ENCODE data around the gene NID1.

- TF ChIP-seq CTCF (IDR thresholded peaks at IDR 0.05), result no peak
- TF ChIP-seq POLR2A (IDR thresholded peaks at IDR 0.05), result no peak
These were observed 14.8 kb upstream of the NID1 start for GRCh38 chr1:236079703-236080102.
